HCT116 (cell line): Measurements from ENCODE around the gene MALSU1.

Experiments used
- ATF3 ChIP-seq: IDR thresholded peaks from 2 replicates; pipeline ENCODE4 v1.6.1; 2012
- CTCF ChIP-seq, 3 experiments: fragments of 200-600 bp in 1 of 3; sonication (generic) in 1 of 3; IDR thresholded peaks in 2 of 3; conservative IDR thresholded peaks in 1 of 3; 2 replicates each; pipeline ENCODE4 v1.5.1; 2012 to 2017; ENCODE audit warnings: low read depth in 2 of 3, low read length in 2 of 3, antibody characterized with exemption in 1 of 3, borderline replicate concordance in 1 of 3, control low read depth in 1 of 3, mild to moderate bottlenecking in 1 of 3, mixed read lengths in 1 of 3, mixed run types in 1 of 3, moderate library complexity in 1 of 3; ENCODE audit not compliant: insufficient read depth in 1 of 3
- EZH2phosphoT487 ChIP-seq: fragments of 200-600 bp; IDR thresholded peaks from 2 replicates; pipeline ENCODE4 v1.6.1; 2018; ENCODE audit warnings: antibody characterized with exemption, borderline replicate concordance
- POLR2A ChIP-seq: IDR thresholded peaks from 2 replicates; pipeline ENCODE4 v1.7.0; 2011; ENCODE audit warnings: borderline replicate concordance; ENCODE audit not compliant: insufficient read depth, insufficient read length; ENCODE audit errors: extremely low read depth
- POLR2AphosphoS5 ChIP-seq: IDR thresholded peaks from 2 replicates; pipeline ENCODE4 v1.6.1; 2011; ENCODE audit warnings: mild to moderate bottlenecking, low read depth, low read length, moderate library complexity
- REST ChIP-seq: IDR thresholded peaks from 2 replicates; pipeline ENCODE4 v1.6.1; 2012; ENCODE audit warnings: low read depth
- ZBTB33 ChIP-seq: IDR thresholded peaks from 2 replicates; pipeline ENCODE4 v1.6.1; 2011; ENCODE audit warnings: mild to moderate bottlenecking, low read length, moderate library complexity; ENCODE audit not compliant: insufficient replicate concordance; ENCODE audit errors: extremely low read depth

GRCh38 chr7:23298141-23298881, 828 bp upstream of the MALSU1 start:
- TF ChIP-seq CTCF (IDR thresholded peaks at IDR 0.05 in 2 of 3, conservative IDR thresholded peaks at IDR 0.05 in 1 of 3; ENCODE audit: borderline replicate concordance in 1 of 3, insufficient read depth in 1 of 3, low read depth in 2 of 3, low read length in 2 of 3) (no peak), ATF3 (no peak), ZBTB33 (no peak), REST (no peak), EZH2phosphoT487 (no peak), POLR2A (no peak), POLR2AphosphoS5 (no peak)
